Ramos (cell line): ENCODE measurements around the gene SCRN1.
"Not testable (repeated sequence)": the region's sequence is repeated elsewhere in the genome, so short reads cannot be mapped to it uniquely, and the experiment has no call there.

Experiments used
- in situ Hi-C: fragments of 300-500 bp; cut with MboI; formaldehyde crosslinking; loops from one replicate; pipeline ENCODE4 v1.14.3; 2022; ENCODE audit warnings: low sequenced_read_pairs; ENCODE audit not compliant: unreplicated experiment

Gene SCRN1

DNA sequence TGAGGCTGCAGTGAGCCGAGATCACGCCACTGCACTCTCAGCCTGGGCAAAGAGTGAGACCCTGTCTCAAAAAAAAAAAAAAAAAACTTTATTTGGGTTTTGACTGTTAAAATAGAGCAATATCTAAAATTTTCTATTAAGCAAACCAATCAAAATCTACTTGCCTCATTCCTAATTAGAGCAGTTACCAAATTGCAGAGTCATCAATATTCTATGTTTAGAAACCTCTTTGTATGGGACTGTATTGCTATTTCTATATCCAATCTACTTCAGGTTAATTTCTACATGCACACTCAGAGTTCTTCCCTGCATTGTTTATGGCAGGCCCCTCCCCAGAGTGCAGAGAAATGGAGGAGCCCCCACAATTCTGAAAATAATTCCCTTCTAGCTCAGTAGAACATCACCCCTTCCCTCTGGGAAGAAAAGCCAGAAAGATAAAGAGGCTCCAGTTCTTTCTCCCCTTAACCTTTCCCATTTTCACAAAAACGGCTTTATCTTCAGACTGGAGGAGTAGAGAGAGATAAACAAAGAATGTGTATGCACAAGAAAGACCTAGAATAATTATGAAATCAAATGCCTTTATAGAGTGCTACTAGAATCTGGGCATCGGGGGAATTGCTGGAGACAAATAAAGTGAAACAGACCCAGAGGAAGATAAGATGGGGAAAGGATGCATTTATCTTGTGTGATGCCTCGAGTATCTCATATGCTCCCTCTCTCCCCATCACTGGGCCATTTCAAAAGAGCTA lies 17.9 kb downstream of the SCRN1 start:
- in situ Hi-C loops: no loop called here

- in situ Hi-C loops: no loop called here
Observed at GRCh38 chr7:29970158-29970557, 19.4 kb downstream of the SCRN1 start.

GRCh38 chr7:29969738-29970137 lies 19.9 kb downstream of the SCRN1 start:
- in situ Hi-C loops: no loop called here

DNA sequence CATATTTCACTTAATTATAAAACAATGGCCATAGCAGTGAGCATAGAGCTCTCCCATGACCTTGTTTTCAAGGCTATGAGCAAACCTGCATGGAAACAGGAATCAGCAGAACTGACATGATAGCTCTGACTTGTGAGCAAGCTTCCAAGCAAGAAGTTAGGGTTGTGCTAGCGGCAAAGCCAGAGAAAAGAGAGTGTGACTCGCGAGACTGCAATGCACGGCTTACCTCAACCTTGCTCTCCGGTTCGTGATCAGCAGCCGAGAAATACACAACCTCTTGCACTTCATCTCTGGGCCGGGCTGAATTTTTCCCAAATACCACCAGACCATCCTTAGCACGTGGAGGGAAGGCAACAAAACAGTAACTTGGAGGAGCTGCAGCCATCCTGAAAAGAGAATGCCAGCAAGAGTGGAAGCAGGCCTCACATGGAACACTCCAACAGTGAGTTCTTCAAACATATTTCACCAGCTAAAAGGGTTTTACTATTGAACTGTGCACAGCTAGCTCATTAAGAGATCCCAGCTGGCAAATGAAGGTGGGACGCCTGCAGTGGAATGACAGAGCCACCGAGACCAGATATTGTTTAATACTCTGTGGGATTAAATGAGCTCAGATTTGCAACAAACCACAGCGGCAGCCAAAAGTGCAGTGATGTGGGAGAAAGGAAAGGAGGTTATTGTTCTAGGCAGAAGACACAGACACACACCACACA lies 20.8 kb downstream of the SCRN1 start:
- in situ Hi-C loops: no loop called here

DNA sequence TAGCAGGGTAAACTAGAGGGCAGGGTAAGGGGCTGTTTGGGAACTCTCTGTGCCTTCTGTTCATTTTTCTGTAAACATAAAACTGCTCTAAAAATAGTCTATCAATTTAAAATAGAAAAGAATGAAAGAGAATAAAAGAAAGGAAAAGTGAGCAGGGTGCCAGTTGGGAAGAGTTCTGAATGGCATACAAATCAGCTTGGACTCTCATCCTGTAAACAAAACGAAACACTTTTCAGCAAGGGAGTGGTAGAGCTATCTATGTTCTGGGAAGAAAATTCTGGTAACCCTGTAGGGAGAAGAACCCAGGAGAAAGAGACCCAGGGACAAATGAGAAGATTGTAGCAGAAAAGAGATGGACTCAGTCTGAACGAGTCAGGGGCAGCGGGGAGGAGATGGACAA lies 24.6 kb downstream of the SCRN1 start:
- in situ Hi-C loops: no loop called here

DNA sequence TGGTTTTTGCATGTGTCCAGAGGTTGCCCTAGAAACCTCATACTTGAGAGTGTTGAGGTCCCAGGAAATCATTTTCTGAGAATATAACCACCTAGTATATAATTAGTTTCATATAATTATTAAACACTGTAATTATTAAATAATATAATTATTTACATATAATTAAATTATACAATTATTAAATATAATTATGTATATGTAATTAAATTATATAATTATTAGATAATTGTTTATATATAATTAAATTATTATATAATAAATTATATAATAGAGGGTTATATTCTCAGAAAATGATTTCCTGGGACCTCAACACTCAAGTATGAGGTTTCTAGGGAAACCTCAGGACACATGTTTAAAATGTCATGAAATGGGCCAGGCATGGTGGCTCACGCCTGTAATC lies 27.6 kb downstream of the SCRN1 start:
- in situ Hi-C loops: no loop called here

- in situ Hi-C loops: not testable (repeated sequence)
Observed at GRCh38 chr7:29961611-29962010, 28.0 kb downstream of the SCRN1 start.

DNA sequence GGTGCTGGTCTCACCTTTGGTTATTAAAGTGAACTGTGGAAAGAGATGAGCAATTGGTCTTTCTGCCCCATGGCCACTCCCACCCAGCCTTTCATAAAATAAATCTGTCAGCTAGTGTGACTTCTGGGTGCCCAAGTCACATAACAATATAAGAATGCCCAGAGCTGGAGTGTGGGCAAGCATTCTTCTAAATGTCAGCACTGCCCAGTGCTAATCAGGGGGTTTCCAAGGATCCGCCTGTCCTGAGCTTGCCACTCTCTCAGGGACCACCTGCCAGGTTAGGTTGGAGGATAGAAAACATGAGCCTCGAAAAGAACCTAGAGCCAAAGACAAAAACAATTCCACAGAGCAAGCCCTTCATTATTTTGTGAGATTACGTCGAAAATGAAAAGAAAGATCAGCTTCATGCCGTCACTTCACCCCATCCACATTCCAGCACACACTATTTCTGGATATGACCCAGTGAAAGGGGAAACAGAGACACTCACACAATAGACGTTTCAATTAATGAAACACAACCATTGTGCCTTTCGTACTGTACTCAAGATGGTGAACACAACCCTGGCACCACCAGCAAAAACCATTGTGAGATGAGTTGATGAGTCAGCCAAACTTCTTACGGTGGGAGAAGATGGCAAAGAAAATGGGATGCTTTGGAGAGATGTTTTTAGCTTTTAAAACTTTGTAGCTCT lies 30.8 kb downstream of the SCRN1 start:
- in situ Hi-C loops: no loop called here

- in situ Hi-C loops: no loop called here
Observed at GRCh38 chr7:29957521-29958310, 31.9 kb downstream of the SCRN1 start.

DNA sequence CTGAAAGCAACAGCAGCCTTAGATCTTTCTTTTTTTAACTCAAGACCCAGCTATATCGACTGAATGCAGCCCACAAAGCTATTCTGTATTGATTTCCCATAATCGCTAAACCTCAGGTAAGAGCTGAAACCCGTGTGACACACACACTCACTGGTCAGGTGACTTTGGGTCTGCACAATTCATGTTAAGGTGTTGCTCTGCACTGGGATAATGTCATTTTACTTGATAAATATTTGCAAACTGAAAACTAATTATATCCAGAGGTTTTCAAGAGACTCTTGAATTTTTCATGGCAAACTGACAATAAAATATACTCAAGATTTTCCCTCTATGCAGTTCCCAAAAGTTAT lies 33.1 kb downstream of the SCRN1 start:
- in situ Hi-C loops: no loop called here

DNA sequence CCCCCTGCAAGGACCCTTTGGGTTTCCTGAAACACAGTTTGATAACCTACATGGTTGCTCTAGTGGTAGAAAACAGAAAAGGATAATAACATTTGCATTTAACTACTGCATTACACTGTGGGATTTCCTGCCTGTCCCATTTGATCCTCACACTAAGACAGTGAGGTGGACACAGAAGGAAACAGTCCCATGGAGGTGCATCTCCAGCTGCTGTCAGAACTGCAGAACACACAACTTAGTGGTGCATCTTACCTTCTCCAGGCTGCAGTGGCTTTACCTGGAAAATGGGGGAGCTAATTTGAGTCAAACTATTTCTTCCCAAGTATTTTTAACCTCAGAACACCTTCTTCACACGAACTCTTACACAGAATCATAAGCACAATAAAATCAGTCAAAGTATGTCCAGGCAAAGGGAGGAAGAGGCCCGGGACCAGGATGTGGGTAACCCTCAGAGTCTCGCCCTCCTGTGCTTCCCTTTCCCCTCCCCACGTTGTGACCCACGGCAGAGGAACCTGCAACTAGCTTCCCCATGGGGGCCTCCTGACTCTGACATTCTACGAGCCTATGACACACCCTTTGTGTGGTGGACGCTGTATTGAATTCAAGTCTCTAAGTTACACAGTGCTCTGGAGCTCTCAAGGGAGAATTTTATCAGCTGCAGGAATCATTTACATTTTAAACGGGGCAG lies 33.7 kb downstream of the SCRN1 start:
- in situ Hi-C loops: no loop called here

GRCh38 chr7:29955075-29955792 lies 34.4 kb downstream of the SCRN1 start:
- in situ Hi-C loops: no loop called here

DNA sequence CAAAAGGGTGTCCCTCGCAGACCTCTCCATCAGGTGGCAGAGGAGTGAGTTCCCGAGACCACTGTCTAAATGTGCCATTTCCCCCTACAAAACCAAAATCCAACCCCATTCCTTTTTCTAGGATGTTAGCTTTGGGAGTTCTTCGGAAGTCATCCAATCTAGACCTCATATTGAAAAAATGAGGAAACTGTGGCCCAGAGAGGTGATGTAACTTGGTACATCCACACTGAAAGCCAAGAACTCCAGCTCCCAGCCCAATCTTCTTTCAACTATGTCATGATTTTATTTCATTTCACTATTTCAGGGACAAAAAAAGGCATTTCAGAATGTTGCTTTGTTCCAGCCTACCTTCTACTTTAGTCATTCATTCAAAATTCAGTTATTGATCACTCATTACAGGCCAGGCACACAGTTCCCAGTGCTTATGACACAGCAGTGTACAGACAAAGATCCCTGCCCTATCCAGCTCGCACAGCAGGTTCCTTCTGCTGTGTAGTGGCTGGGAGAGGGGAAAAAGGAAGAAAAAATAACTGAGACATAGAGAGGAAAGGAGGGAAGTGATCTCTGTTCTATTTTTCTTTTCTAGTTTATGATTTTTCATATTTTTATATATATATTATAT lies 35.8 kb downstream of the SCRN1 start:
- in situ Hi-C loops: no loop called here

- in situ Hi-C loops: no loop called here
Observed at GRCh38 chr7:29951206-29951605, 38.4 kb downstream of the SCRN1 start.

DNA sequence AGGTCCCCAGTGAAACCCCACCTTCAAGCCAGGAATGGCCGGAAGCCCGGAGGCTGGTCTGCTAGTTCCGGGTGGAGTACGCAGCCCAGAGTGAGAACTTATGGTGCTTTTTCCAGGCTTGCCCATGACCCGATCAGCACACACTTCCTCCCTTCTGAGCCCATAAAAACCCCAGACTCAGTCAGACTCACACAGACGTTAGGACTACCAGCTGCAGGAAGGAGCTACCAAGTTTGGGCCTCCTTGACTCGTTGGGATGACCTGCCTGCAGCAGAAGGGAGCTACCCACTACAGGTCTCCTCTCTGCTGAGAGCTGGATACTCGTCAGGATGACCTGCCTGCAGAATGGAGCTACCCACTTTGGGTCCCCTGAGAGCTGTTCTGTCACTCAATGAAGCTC lies 39.1 kb downstream of the SCRN1 start:
- in situ Hi-C loops: no loop called here

DNA sequence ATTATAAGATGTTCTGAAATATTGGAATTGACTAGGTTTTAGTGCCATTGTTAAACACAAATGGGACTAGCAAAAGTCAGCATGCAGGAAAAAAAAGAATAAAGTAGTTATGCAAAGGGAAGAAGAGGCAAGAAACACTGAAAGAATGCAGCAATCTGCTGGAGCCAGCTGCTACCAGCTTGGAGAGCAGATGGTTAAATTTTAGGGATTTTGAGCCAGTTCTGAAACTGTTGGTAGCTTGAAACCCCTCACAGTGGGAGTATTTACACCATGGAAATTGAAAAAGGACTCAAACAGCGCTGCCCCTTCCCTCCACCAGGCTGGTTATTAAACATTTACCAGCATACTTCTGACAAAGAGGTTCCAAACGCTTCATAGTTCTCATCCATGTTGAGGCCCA lies 41.0 kb downstream of the SCRN1 start:
- in situ Hi-C loops: no loop called here

DNA sequence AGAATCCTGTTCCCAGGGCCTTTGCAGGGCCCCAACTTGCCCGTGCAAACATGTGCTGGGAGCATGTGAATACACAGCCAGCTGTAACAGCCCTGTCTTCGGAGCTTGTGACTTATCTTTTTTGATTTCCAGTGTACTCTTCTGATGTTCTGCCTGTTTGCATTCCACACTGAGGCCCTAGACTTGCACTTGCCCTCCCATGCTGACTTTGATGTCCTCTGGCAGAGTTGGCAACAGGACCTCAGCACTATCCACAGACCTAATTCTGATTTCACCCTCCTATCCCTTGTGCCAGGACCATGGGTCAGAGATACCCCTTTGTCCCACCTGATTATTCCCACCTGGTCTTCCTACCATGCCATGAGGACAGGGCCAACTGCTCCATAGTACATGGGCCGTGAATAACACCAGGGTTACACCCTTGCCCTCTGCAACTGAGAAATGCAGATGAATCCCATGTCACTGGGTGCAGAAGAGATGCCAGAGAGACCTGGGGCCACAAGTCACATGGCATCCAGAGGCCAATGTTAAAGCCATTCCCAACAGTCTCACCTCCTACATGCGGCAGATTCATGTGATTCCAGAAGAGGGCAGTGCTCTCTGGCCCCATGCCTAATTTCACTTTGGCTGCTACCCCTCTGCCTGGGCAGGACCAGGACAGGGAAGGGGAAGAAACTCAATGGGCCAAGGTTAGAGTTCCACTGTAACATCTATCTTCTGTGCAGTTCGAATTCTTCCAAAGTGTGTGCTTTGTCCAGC lies 43.0 kb downstream of the SCRN1 start:
- in situ Hi-C loops: no loop called here

- in situ Hi-C loops: no loop called here
Observed at GRCh38 chr7:29945259-29945809, 44.3 kb downstream of the SCRN1 start.
